Measurements from ENCODE around the gene SUSD4.
"Not testable (repeated sequence)": the region's sequence is repeated elsewhere in the genome, so short reads cannot be mapped to it uniquely, and the experiment has no call there.

The SUSD4 gene

GRCh38 chr1:223304931-223305330 is 59.0 kb downstream of the SUSD4 start:
- Mint-ChIP-seq H3K36me3 (ENCODE audit: low read depth) (no peaks in the 10 kb centered on the region), H3K9me3 (peaks cover 3% of the 10 kb centered on the region), H3K27me3 (no peaks in the 10 kb centered on the region), H3K4me1 (peaks cover 26% of the 10 kb centered on the region), H3K4me3 (no peak overlapping the region), H3K27ac (no peak overlapping the region)
- ATAC-seq (no peak), DNase-seq (no peak)

GRCh38 chr1:223301371-223301770 is 62.6 kb downstream of the SUSD4 start:
- no peak overlapping the region for H3K27ac Mint-ChIP-seq
- ATAC-seq, result no peak

DNA sequence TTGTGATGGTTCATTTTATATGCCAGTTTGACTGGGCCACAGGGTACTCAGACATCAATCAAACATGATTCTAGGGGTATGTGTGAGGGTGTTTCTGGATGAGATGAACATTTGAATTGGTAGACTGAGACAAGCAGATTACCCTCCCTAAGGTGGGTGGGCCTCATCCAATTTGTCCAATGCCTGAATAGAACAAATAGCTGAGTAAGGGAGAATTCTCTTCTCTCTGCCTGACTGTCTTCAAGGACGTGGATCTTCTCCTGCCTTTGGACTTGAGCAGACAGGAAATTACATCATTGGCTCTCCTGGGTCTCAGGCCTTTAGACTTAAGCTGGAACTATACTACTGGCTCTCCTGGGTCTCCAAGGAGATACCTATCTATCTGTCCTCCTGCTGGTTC is 64.4 kb downstream of the SUSD4 start:
- Mint-ChIP-seq H3K27me3 (no peaks in the 10 kb centered on the region), H3K27ac (no peak overlapping the region), H3K36me3 (ENCODE audit: low read depth) (no peaks in the 10 kb centered on the region), H3K9me3 (peaks cover 3% of the 10 kb centered on the region), H3K4me3 (no peak overlapping the region), H3K4me1 (peaks cover 26% of the 10 kb centered on the region)
- ATAC-seq (no peak), DNase-seq (no peak)

More at GRCh38 chr1:223301371-223301770, 62.6 kb downstream of the SUSD4 start:
- H3K4me3 Mint-ChIP-seq, result no peak overlapping the region
- peaks cover 26% of the 10 kb centered on the region for H3K4me1 Mint-ChIP-seq
- H3K9me3 Mint-ChIP-seq, result peaks cover 3% of the 10 kb centered on the region
- no peaks in the 10 kb centered on the region for H3K27me3 Mint-ChIP-seq
- no peak for DNase-seq
- no peaks in the 10 kb centered on the region for H3K36me3 Mint-ChIP-seq (ENCODE audit: low read depth)

GRCh38 chr1:223298701-223299100 is 65.3 kb downstream of the SUSD4 start:
- Mint-ChIP-seq H3K4me3 (no peak overlapping the region), H3K9me3 (no peaks in the 10 kb centered on the region), H3K36me3 (ENCODE audit: low read depth) (no peaks in the 10 kb centered on the region), H3K4me1 (peaks cover 26% of the 10 kb centered on the region), H3K27me3 (no peaks in the 10 kb centered on the region), H3K27ac (no peak overlapping the region)
- DNase-seq (no peak), ATAC-seq (no peak)

GRCh38 chr1:223297800-223298199 is 66.2 kb downstream of the SUSD4 start:
- Mint-ChIP-seq H3K9me3 (no peaks in the 10 kb centered on the region), H3K36me3 (ENCODE audit: low read depth) (no peaks in the 10 kb centered on the region), H3K27me3 (no peaks in the 10 kb centered on the region), H3K4me3 (no peak overlapping the region), H3K4me1 (peaks cover 26% of the 10 kb centered on the region), H3K27ac (no peak overlapping the region)
- DNase-seq (no peak), ATAC-seq (no peak)

DNA sequence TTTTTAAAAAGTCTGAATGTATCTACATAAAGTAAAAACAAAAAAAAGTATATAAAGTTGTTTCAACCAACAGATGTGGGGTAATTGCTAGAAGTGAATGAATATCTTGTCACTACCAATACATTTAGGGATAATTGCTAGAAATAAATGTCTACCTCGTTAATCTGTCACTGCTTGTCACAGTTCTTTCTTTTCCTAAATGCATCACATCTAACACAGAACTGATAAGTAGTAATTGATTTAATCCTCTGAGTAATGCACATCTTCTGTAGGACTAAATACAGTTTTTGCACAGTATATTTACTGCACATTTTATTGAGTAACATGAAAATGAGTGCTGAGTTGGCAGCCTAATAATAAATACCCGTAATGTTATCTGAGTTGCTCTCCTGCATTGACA is 72.2 kb downstream of the SUSD4 start:
- Mint-ChIP-seq H3K9me3 (no peaks in the 10 kb centered on the region), H3K4me1 (peaks cover 7% of the 10 kb centered on the region), H3K27me3 (no peaks in the 10 kb centered on the region), H3K4me3 (no peak overlapping the region), H3K27ac (no peak overlapping the region), H3K36me3 (ENCODE audit: low read depth) (no peaks in the 10 kb centered on the region)
- DNase-seq (no peak), ATAC-seq (no peak)

GRCh38 chr1:223290397-223290796 is 73.6 kb downstream of the SUSD4 start:
- DNase-seq, result no peak
- no peak for ATAC-seq
- H3K27ac Mint-ChIP-seq, result no peak overlapping the region
- peaks cover 7% of the 10 kb centered on the region for H3K4me1 Mint-ChIP-seq
- H3K27me3 Mint-ChIP-seq, result no peaks in the 10 kb centered on the region
- peaks cover 3% of the 10 kb centered on the region for H3K9me3 Mint-ChIP-seq
- no peaks in the 10 kb centered on the region for H3K36me3 Mint-ChIP-seq (ENCODE audit: low read depth)
- no peak overlapping the region for H3K4me3 Mint-ChIP-seq

GRCh38 chr1:223289621-223290020 is 74.4 kb downstream of the SUSD4 start:
- DNase-seq (no peak), ATAC-seq (no peak)
- no peak overlapping the region for H3K4me3 Mint-ChIP-seq
- H3K27me3 Mint-ChIP-seq, result no peaks in the 10 kb centered on the region
- no peaks in the 10 kb centered on the region for H3K36me3 Mint-ChIP-seq (ENCODE audit: low read depth)
- H3K27ac Mint-ChIP-seq, result no peak overlapping the region
- H3K9me3 Mint-ChIP-seq, result peaks cover 6% of the 10 kb centered on the region
- peaks cover 7% of the 10 kb centered on the region for H3K4me1 Mint-ChIP-seq

GRCh38 chr1:223288826-223289225 is 75.2 kb downstream of the SUSD4 start:
- H3K4me3 Mint-ChIP-seq, result no peak overlapping the region
- DNase-seq, result no peak
- peaks cover 7% of the 10 kb centered on the region for H3K4me1 Mint-ChIP-seq
- H3K36me3 Mint-ChIP-seq (ENCODE audit: low read depth), result no peaks in the 10 kb centered on the region
- no peak for ATAC-seq
- no peaks in the 10 kb centered on the region for H3K27me3 Mint-ChIP-seq
- H3K9me3 Mint-ChIP-seq, result peaks cover 6% of the 10 kb centered on the region
- H3K27ac Mint-ChIP-seq, result no peak overlapping the region

DNA sequence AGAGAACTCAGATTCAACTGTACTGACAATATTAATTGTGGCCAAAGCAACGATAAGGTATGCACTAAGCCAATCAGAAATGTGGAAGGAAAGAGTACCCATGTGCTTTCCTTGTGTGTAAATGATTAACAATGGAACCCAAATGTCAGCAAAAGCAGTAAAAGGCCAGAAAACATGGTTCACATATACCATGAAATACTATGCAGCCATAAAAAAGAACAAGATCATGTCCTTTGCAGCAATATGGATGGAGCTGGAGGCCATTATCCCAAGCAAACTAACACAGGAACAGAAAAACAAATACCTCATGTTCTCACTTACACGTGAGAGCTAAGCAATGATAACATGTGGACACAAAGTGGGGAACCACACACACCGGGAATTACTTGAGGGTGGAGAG is 78.5 kb downstream of the SUSD4 start:
- peaks cover 6% of the 10 kb centered on the region for H3K9me3 Mint-ChIP-seq

GRCh38 chr1:223283697-223284096 is 80.3 kb downstream of the SUSD4 start:
- H3K4me1 Mint-ChIP-seq; H3K36me3 Mint-ChIP-seq (ENCODE audit: low read depth); H3K4me3 Mint-ChIP-seq; H3K27ac Mint-ChIP-seq; H3K9me3 Mint-ChIP-seq; ATAC-seq; DNase-seq; H3K27me3 Mint-ChIP-seq: not testable (repeated sequence)

More for the DNA sequence above, 78.5 kb downstream of the SUSD4 start:
- ATAC-seq, result no peak
- no peak overlapping the region for H3K27ac Mint-ChIP-seq
- peaks cover 4% of the 10 kb centered on the region for H3K4me1 Mint-ChIP-seq
- no peak overlapping the region for H3K4me3 Mint-ChIP-seq
- no peaks in the 10 kb centered on the region for H3K27me3 Mint-ChIP-seq
- DNase-seq, result no peak
- no peaks in the 10 kb centered on the region for H3K36me3 Mint-ChIP-seq (ENCODE audit: low read depth)

DNA sequence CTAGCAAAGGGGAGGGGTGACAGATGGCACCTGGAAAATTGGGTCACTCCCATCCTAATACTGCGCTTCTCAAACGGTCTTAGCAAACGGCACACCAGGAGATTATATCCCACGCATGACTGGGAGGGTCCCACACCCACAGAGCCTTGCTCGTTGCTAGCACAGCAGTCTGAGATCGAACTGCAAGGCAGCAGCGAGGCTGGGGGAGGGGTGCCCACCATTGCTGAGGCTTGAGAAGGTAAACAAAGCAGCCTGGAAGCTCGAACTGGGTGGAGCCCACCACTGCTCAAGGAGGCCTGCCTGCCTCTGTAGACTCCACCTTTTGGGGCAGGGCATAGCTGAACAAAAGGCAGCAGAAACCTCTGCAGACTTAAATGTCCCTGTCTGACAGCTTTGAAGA is 85.7 kb downstream of the SUSD4 start:
- not testable (repeated sequence) for ATAC-seq; H3K4me3 Mint-ChIP-seq; H3K4me1 Mint-ChIP-seq; H3K9me3 Mint-ChIP-seq; H3K36me3 Mint-ChIP-seq (ENCODE audit: low read depth); H3K27me3 Mint-ChIP-seq; DNase-seq; H3K27ac Mint-ChIP-seq

- DNase-seq, result no peak
- peak; percentile 95 for ATAC-seq
- H3K4me3 Mint-ChIP-seq, result no peak overlapping the region
- no peaks in the 10 kb centered on the region for H3K9me3 Mint-ChIP-seq
- no peak overlapping the region for H3K27ac Mint-ChIP-seq
- H3K36me3 Mint-ChIP-seq (ENCODE audit: low read depth), result no peaks in the 10 kb centered on the region
- H3K27me3 Mint-ChIP-seq, result peaks cover 1% of the 10 kb centered on the region
- peaks cover 8% of the 10 kb centered on the region for H3K4me1 Mint-ChIP-seq
These were observed 87.9 kb downstream of the SUSD4 start for GRCh38 chr1:223276029-223276428.

DNA sequence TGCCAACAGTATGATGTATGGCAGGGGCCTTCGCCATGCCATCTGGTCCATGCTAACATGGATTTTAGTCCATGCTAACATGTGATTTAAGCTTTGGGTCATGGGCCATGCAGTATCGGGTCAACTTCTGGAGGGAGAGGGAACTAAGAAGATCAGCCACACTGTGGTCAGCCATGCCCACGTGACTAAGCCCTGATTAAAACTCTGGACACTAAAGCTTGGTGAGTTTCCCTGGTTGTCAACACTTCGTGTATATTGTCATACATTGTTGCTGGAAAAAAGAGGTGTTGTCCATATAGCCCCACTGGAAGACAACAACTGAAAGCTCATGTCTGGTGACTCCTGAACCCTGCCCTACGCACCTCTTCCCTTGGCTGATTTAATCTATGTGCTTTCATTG is 90.5 kb downstream of the SUSD4 start:
- DNase-seq (no peak), ATAC-seq (no peak)
- H3K4me3 Mint-ChIP-seq, result no peak overlapping the region
- H3K36me3 Mint-ChIP-seq (ENCODE audit: low read depth), result no peaks in the 10 kb centered on the region
- H3K9me3 Mint-ChIP-seq, result no peaks in the 10 kb centered on the region
- H3K27ac Mint-ChIP-seq, result no peak overlapping the region
- peaks cover 8% of the 10 kb centered on the region for H3K4me1 Mint-ChIP-seq
- H3K27me3 Mint-ChIP-seq, result no peaks in the 10 kb centered on the region

DNA sequence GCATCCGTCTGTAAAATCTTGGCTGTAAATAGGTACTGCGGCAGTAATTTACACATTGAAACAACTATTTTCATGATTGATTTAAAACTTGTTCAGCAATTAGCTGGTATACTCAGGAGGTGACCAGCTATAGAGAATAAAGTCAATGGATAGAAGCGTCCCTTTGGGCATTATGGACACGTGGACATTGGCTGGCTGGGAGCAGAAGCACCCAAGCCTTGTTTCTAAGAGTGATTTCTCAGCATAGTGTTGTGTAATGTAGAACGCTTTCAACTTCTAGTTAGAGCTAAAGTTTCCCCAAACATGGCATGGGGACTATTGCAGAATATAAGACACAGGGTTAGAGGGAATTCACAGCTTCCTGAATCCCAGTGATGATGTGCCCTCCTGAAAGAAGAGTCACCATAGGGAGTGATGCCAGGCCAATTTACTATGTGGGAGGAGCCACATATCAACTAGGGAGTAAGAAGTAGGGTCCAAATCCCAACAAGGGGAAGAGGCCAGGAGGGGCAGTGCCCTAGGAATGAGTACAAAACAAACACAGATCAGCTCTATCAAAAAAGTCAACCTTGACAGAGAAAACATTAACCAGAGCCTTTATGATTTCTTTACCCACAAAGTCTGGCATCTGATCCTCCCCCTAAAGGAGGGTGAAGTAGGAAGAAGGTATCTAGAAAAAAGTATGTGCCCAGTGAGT is 92.7 kb downstream of the SUSD4 start:
- DNase-seq, result no peak
- Mint-ChIP-seq H3K27me3 (no peaks in the 10 kb centered on the region), H3K27ac (no peak overlapping the region), H3K4me3 (no peak overlapping the region), H3K36me3 (ENCODE audit: low read depth) (no peaks in the 10 kb centered on the region), H3K9me3 (no peaks in the 10 kb centered on the region), H3K4me1 (peaks cover 5% of the 10 kb centered on the region)
- ATAC-seq, result no peak

- Mint-ChIP-seq H3K4me3 (no peak overlapping the region), H3K36me3 (ENCODE audit: low read depth) (no peaks in the 10 kb centered on the region), H3K27me3 (no peaks in the 10 kb centered on the region), H3K27ac (no peak overlapping the region), H3K9me3 (no peaks in the 10 kb centered on the region), H3K4me1 (no peaks in the 10 kb centered on the region)
- ATAC-seq, result no peak
- no peak for DNase-seq
These were observed 93.8 kb downstream of the SUSD4 start for GRCh38 chr1:223270155-223270554.
